WTC11 (cell line): ENCODE measurements around the gene IMMT.

ENCODE experiments used
- FOXJ3 ChIP-seq: sonication (generic); formaldehyde crosslinking; IDR thresholded peaks from 2 replicates; pipeline ENCODE4 v1.9.0; 2021; ENCODE audit warnings: missing genetic modification reagents, mild to moderate bottlenecking, borderline replicate concordance
- FOXP1 ChIP-seq: sonication (generic); formaldehyde crosslinking; IDR thresholded peaks from 2 replicates; pipeline ENCODE4 v1.8.0; 2022; ENCODE audit warnings: missing genetic modification reagents, mild to moderate bottlenecking, moderate library complexity, borderline replicate concordance
- GABPB1 ChIP-seq: sonication (generic); formaldehyde crosslinking; IDR thresholded peaks from 2 replicates; pipeline ENCODE4 v1.8.1; 2023; ENCODE audit warnings: mild to moderate bottlenecking, missing genetic modification reagents
- PREB ChIP-seq: sonication (generic); formaldehyde crosslinking; IDR thresholded peaks from 2 replicates; pipeline ENCODE4 v1.8.1; 2022; ENCODE audit warnings: mild to moderate bottlenecking, missing genetic modification reagents, moderate library complexity, borderline replicate concordance
- TCF7 ChIP-seq: sonication (generic); formaldehyde crosslinking; IDR thresholded peaks from 2 replicates; pipeline ENCODE4 v1.8.0; 2022; ENCODE audit warnings: mild to moderate bottlenecking, low read depth, missing genetic modification reagents, moderate library complexity
- TP53 ChIP-seq: sonication (generic); formaldehyde crosslinking; IDR thresholded peaks from 2 replicates; pipeline ENCODE4 v1.8.1; 2023; ENCODE audit warnings: mild to moderate bottlenecking, missing genetic modification reagents
- ZNF416 ChIP-seq: fragments of 250-450 bp; sonication (Bioruptor Pico); IDR thresholded peaks from 2 replicates; pipeline ENCODE4 v1.9.0; 2021; ENCODE audit warnings: mild to moderate bottlenecking, inconsistent platforms
- ZSCAN18 ChIP-seq: fragments of 250-450 bp; sonication (Bioruptor Pico); IDR thresholded peaks from 2 replicates; pipeline ENCODE4 v2.1.2; 2022; ENCODE audit warnings: mild to moderate bottlenecking, moderate library complexity
- TF ChIP-seq, protein P1 (sequence below): sonication (generic); formaldehyde crosslinking; IDR thresholded peaks from 2 replicates; pipeline ENCODE4 v1.8.1; 2023; ENCODE audit warnings: mild to moderate bottlenecking, missing genetic modification reagents, moderate library complexity
- TF ChIP-seq, protein P2 (sequence below): fragments of 200-600 bp; IDR thresholded peaks from 2 replicates; pipeline ENCODE4 v1.8.0; 2022; ENCODE audit warnings: antibody characterized with exemption
- TF ChIP-seq, protein P3 (sequence below): sonication (generic); formaldehyde crosslinking; conservative IDR thresholded peaks from 2 replicates; pipeline ENCODE4 v1.8.1; 2022; ENCODE audit warnings: mild to moderate bottlenecking, missing genetic modification reagents
- TF ChIP-seq, protein P4 (sequence below): sonication (generic); formaldehyde crosslinking; IDR thresholded peaks from 2 replicates; pipeline ENCODE4 v1.8.1; 2023; ENCODE audit warnings: mild to moderate bottlenecking, missing genetic modification reagents, borderline replicate concordance
- TF ChIP-seq, protein P5 (sequence below): sonication (generic); formaldehyde crosslinking; IDR thresholded peaks from 2 replicates; pipeline ENCODE4 v1.8.1; 2023; ENCODE audit warnings: mild to moderate bottlenecking, missing genetic modification reagents

GRCh38 chr2:86238354-86238753, 43.1 kb upstream of the IMMT start:
- TF ChIP-seq FOXJ3 (CRISPR knock-in tag) (no peak), GABPB1 (CRISPR knock-in tag) (no peak), TCF7 (CRISPR knock-in tag) (no peak), ZSCAN18 (CRISPR knock-in tag) (no peak), TP53 (CRISPR knock-in tag) (no peak), ZNF416 (CRISPR knock-in tag) (no peak), PREB (no peak), FOXP1 (CRISPR knock-in tag) (no peak)
- TF ChIP-seq, protein P1, sequence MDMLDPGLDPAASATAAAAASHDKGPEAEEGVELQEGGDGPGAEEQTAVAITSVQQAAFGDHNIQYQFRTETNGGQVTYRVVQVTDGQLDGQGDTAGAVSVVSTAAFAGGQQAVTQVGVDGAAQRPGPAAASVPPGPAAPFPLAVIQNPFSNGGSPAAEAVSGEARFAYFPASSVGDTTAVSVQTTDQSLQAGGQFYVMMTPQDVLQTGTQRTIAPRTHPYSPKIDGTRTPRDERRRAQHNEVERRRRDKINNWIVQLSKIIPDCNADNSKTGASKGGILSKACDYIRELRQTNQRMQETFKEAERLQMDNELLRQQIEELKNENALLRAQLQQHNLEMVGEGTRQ: no peak
- TF ChIP-seq, protein P2, sequence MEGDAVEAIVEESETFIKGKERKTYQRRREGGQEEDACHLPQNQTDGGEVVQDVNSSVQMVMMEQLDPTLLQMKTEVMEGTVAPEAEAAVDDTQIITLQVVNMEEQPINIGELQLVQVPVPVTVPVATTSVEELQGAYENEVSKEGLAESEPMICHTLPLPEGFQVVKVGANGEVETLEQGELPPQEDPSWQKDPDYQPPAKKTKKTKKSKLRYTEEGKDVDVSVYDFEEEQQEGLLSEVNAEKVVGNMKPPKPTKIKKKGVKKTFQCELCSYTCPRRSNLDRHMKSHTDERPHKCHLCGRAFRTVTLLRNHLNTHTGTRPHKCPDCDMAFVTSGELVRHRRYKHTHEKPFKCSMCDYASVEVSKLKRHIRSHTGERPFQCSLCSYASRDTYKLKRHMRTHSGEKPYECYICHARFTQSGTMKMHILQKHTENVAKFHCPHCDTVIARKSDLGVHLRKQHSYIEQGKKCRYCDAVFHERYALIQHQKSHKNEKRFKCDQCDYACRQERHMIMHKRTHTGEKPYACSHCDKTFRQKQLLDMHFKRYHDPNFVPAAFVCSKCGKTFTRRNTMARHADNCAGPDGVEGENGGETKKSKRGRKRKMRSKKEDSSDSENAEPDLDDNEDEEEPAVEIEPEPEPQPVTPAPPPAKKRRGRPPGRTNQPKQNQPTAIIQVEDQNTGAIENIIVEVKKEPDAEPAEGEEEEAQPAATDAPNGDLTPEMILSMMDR: no peak
- TF ChIP-seq, protein P3, sequence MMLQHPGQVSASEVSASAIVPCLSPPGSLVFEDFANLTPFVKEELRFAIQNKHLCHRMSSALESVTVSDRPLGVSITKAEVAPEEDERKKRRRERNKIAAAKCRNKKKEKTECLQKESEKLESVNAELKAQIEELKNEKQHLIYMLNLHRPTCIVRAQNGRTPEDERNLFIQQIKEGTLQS (CRISPR knock-in tag): no peak
- TF ChIP-seq, protein P4, sequence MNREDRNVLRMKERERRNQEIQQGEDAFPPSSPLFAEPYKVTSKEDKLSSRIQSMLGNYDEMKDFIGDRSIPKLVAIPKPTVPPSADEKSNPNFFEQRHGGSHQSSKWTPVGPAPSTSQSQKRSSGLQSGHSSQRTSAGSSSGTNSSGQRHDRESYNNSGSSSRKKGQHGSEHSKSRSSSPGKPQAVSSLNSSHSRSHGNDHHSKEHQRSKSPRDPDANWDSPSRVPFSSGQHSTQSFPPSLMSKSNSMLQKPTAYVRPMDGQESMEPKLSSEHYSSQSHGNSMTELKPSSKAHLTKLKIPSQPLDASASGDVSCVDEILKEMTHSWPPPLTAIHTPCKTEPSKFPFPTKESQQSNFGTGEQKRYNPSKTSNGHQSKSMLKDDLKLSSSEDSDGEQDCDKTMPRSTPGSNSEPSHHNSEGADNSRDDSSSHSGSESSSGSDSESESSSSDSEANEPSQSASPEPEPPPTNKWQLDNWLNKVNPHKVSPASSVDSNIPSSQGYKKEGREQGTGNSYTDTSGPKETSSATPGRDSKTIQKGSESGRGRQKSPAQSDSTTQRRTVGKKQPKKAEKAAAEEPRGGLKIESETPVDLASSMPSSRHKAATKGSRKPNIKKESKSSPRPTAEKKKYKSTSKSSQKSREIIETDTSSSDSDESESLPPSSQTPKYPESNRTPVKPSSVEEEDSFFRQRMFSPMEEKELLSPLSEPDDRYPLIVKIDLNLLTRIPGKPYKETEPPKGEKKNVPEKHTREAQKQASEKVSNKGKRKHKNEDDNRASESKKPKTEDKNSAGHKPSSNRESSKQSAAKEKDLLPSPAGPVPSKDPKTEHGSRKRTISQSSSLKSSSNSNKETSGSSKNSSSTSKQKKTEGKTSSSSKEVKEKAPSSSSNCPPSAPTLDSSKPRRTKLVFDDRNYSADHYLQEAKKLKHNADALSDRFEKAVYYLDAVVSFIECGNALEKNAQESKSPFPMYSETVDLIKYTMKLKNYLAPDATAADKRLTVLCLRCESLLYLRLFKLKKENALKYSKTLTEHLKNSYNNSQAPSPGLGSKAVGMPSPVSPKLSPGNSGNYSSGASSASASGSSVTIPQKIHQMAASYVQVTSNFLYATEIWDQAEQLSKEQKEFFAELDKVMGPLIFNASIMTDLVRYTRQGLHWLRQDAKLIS (CRISPR knock-in tag): no peak
- TF ChIP-seq, protein P5, sequence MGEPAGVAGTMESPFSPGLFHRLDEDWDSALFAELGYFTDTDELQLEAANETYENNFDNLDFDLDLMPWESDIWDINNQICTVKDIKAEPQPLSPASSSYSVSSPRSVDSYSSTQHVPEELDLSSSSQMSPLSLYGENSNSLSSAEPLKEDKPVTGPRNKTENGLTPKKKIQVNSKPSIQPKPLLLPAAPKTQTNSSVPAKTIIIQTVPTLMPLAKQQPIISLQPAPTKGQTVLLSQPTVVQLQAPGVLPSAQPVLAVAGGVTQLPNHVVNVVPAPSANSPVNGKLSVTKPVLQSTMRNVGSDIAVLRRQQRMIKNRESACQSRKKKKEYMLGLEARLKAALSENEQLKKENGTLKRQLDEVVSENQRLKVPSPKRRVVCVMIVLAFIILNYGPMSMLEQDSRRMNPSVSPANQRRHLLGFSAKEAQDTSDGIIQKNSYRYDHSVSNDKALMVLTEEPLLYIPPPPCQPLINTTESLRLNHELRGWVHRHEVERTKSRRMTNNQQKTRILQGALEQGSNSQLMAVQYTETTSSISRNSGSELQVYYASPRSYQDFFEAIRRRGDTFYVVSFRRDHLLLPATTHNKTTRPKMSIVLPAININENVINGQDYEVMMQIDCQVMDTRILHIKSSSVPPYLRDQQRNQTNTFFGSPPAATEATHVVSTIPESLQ: no peak
